GM12872 (cell line): ENCODE measurements around the gene EXOC8.
A peak's percentile ranks its signal among the peaks of the same experiment; 100 is the strongest.

Experiments used
- TF ChIP-seq, protein P1 (sequence below): IDR thresholded peaks from 3 replicates; pipeline ENCODE4 v1.5.1; 2011; ENCODE audit warnings: low read depth, mild to moderate bottlenecking, low read length, moderate library complexity; ENCODE audit not compliant: insufficient read depth

Gene EXOC8, protein sequence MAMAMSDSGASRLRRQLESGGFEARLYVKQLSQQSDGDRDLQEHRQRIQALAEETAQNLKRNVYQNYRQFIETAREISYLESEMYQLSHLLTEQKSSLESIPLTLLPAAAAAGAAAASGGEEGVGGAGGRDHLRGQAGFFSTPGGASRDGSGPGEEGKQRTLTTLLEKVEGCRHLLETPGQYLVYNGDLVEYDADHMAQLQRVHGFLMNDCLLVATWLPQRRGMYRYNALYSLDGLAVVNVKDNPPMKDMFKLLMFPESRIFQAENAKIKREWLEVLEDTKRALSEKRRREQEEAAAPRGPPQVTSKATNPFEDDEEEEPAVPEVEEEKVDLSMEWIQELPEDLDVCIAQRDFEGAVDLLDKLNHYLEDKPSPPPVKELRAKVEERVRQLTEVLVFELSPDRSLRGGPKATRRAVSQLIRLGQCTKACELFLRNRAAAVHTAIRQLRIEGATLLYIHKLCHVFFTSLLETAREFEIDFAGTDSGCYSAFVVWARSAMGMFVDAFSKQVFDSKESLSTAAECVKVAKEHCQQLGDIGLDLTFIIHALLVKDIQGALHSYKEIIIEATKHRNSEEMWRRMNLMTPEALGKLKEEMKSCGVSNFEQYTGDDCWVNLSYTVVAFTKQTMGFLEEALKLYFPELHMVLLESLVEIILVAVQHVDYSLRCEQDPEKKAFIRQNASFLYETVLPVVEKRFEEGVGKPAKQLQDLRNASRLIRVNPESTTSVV

DNA sequence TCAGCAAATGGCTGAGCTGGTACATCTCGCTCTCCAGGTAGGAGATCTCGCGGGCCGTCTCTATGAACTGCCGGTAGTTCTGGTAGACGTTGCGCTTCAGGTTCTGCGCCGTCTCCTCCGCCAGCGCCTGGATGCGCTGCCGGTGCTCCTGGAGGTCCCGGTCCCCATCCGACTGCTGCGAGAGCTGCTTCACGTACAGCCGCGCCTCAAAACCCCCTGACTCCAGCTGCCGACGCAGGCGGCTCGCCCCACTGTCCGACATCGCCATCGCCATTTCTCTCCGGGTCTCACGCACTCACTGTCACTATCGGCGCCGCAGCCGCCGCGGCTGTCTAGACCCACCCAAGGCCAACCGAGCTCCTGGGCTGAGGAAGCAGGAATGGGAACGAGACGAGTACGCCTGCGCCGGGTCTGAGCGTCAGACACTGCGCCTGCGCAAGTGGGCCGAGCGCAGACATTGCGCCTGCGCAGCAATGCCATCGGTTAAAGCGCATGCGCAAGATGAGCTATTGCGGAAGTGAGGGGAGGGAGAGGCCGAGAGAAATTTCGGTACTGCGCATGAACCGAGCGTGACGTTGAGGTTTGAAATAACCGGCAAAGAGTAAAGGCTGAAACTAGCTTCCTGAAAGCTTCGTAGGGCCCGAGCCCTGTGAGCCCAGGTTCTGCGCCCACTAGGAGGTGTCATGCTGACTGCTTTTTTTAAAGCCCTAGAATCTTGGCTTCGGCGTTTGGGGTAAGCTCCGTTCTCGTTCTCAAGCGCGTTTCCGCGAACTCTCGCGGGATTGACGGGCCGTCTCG lies at the start of gene EXOC8:
Gene EXOC8 (minus strand): TSS at position 381 of the 798 bp plus-strand sequence. CDS start 107 bp downstream, at position 274.
- TF ChIP-seq, protein P1, sequence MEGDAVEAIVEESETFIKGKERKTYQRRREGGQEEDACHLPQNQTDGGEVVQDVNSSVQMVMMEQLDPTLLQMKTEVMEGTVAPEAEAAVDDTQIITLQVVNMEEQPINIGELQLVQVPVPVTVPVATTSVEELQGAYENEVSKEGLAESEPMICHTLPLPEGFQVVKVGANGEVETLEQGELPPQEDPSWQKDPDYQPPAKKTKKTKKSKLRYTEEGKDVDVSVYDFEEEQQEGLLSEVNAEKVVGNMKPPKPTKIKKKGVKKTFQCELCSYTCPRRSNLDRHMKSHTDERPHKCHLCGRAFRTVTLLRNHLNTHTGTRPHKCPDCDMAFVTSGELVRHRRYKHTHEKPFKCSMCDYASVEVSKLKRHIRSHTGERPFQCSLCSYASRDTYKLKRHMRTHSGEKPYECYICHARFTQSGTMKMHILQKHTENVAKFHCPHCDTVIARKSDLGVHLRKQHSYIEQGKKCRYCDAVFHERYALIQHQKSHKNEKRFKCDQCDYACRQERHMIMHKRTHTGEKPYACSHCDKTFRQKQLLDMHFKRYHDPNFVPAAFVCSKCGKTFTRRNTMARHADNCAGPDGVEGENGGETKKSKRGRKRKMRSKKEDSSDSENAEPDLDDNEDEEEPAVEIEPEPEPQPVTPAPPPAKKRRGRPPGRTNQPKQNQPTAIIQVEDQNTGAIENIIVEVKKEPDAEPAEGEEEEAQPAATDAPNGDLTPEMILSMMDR: peak; percentile 18; the same call in 1 of the 3 replicates

DNA sequence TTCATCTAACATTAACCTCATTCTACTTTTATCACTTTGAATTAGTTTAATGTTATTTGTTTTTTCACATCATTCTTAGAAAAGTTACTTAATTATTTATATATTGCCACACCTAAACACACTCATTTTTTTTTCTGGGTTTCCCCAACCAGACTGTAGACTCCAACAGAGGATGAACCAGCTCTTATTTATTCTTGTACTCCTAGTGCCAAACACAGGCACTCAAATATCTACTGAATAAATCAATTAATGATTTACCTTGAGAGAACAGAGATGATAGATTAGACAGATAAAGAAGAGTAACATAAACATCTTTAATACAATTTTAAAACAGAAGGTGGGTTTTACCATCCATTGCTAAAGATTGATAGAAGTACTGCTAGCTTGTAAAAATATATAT lies 48.8 kb upstream of the EXOC8 start:
- TF ChIP-seq, protein P1: no peak

DNA sequence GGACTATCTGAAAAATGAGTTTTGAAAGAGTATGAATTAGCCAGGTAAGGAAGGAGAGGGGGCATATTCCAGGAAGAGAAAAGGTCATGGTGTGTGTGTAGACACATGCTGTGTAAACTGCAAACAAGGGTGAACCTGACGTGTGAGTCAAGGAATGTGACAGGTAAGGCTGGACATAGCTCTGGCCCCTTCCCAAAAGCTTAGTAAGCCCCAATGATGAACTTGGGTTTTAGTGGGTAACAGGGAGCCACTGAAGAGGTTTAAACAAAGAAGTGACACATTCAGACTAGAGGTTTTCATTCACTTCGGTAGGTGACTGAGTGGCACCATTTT lies 47.7 kb upstream of the EXOC8 start:
- TF ChIP-seq, protein P1: no peak

DNA sequence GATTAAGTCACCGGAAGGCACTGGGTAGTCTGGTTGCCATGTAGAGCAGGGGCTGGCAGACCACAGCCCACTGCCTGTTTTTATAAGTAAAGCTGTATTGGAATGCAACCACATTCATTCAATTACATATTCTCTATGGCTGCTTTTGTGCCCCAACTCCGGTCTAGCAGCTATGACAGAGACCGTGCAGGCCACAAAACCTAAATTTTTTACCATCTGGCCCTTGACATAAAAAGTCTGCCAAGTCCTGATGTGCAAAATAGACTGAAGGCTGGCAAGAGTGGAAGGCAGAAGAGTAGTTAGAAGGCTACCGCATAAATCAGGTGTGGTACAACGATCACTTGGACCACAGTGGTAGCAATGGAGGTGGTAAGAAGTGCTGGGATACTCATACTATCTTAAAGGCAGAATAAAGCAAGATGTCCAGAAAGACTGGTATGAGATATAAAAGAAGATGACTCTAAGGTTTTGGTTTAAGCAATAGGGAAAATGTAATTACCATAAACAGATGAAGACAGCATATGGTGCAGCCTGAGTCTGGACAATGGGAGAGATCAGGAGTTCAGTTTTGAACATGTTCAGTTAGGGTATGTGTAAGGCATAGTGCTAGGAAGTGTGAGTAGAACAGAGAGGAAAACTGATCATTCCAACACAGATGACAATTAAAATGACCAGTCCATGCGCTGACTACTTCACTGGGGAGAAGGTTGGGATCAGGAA lies 47.2 kb upstream of the EXOC8 start:
- TF ChIP-seq, protein P1: no peak

DNA sequence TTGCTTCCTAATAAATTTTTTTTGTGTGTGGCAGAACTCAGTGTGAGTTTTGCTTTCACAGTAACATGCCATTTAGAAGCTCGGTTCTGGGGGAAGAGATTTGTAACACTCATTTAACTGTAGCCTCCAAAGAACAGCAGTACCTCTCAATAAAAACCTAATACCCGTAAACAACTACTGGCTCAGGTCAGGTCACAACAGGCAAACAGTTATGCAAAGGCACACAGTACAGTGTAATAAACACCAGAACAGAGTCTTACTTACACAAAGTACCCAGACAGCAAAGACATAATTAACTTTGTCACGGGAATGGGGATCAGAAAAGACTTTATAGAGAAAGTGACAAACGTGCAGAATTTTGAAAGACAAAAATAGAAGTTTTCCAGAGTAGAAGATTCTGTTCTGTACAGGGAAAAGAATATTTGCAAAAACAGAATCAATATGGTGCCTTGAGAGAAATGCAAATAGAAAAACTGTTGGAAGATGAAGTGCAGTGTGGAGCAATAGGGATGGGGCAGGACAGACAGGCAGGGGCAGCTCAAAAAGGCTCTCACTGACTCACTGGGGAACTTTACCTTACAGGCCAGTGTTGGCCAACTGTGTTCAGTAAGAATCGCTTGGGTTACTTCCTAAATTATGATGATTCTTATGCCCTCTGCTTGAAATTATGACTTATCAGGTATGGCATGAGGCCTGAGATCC lies 45.7 kb upstream of the EXOC8 start:
- TF ChIP-seq, protein P1: no peak

DNA sequence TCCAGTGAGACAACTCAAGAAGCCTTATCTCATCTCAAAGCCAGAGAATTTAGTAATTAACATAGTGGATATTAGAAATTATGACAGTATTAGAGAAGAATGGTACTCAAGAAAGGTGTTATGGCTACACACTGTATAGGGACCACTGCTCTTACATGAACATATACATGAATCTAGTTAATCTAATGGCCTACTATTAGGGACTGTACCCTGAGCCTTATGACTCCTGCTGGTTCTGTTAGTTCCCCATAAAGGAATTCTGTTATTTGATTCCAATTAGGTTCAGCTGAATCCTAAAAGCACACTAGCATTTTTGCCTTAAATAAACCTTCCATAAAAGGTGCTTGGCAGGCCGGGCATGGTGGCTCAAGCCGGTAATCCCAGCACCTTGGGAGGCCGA lies 44.8 kb upstream of the EXOC8 start:
- TF ChIP-seq, protein P1: no peak
